ENCODE results near the gene RBM41. TPM values are rescaled to one million over a fixed set of nuclear protein-coding genes. Genes with fewer than 3 reads are reported as not detected.

Gene RBM41
- total and polyA plus RNA-seq, 9 of the 15 experiments (the other 6 are each of a cell fraction or from before 2014, with no cell fraction given) = 11.6 to 51.8 (median 27.9) TPM

- TF ChIP-seq GTF3C2 (IDR thresholded peaks at IDR 0.05; ENCODE audit: borderline replicate concordance, extremely low read depth, insufficient read length) (no peak), ZNF707 (CRISPR knock-in tag; conservative IDR thresholded peaks at IDR 0.05) (no peak), KLF16 (IDR thresholded peaks at IDR 0.05) (peak; percentile 44; the same call in 1 of the 2 replicates), TEAD4 (IDR thresholded peaks at IDR 0.05; ENCODE audit: low read length) (peak; percentile 83), TEAD4 (CRISPR knock-in tag; IDR thresholded peaks at IDR 0.05; ENCODE audit: borderline replicate concordance) (no peak), ZNF395 (CRISPR knock-in tag; IDR thresholded peaks at IDR 0.05) (no peak), MNT (conservative IDR thresholded peaks at IDR 0.05) (peak in 1 of 2 experiments; percentile 70; a peak in 3 of 4 replicates), PKNOX1 (IDR thresholded peaks at IDR 0.05) (0 out of 2 replicates have a peak, but pooled peaks have one; percentile 7), STAT5A (IDR thresholded peaks at IDR 0.05; ENCODE audit: borderline replicate concordance, low read length) (peak; percentile 38; the same call in 1 of the 2 replicates), SAFB (IDR thresholded peaks at IDR 0.05; ENCODE audit: borderline replicate concordance, low read depth, low read length) (no peak), FOS (IDR thresholded peaks at IDR 0.05; ENCODE audit: extremely low read depth, insufficient read length) (no peak), CBFA2T3 (IDR thresholded peaks at IDR 0.05) (peak; percentile 88), PRMT5 (CRISPR knock-in tag; IDR thresholded peaks at IDR 0.05) (no peak), SMARCE1 (IDR thresholded peaks at IDR 0.05) (peak; percentile 63; the same call in 1 of the 2 replicates), DPF2 (IDR thresholded peaks at IDR 0.05) (peak; percentile 86), TAF9B (IDR thresholded peaks at IDR 0.05; ENCODE audit: partially characterized antibody) (peak; percentile 36), BRD9 (IDR thresholded peaks at IDR 0.05; ENCODE audit: low read depth, partially characterized antibody) (peak; percentile 41), NCOA2 (IDR thresholded peaks at IDR 0.05; ENCODE audit: partially characterized antibody in 2 of 2) (peak in 1 of 2 experiments; percentile 30), EP400 (IDR thresholded peaks at IDR 0.05) (peak; percentile 55; the same call in 1 of the 2 replicates), ATF1 (CRISPR knock-in tag; IDR thresholded peaks at IDR 0.05) (no peak), ATF1 (tag; IDR thresholded peaks at IDR 0.05) (peak; percentile 24; the same call in 1 of the 2 replicates), HES1 (IDR thresholded peaks at IDR 0.05; ENCODE audit: low read depth) (0 out of 2 replicates have a peak, but pooled peaks have one; percentile 45), SRSF9 (IDR thresholded peaks at IDR 0.05; ENCODE audit: borderline replicate concordance, low read depth, low read length) (no peak), ZSCAN29 (IDR thresholded peaks at IDR 0.05) (peak; percentile 84)
Observed at GRCh38 chrX:107153005-107153404, 34.4 kb upstream of the RBM41 start (continued).

All from K562 (cell line).